MCF 10A (cell line): ENCODE data around the gene RAD51B. TPM values are rescaled to one million over a fixed set of nuclear protein-coding genes. Genes with fewer than 3 reads are reported as not detected.

Experiments
- BruUV-seq: library from RNA; stranded (reverse); fragments of 400-500 nt; replicated peaks from 2 replicates; lab custom pipeline; 2021; lab: Mats Ljungman, UMichigan
- CTCF ChIA-PET: fragments of 300-600 bp; sonication (Branson Sonifier 250); formaldehyde crosslinking; extraction: SDS; loops from one replicate; lab custom pipeline; 2021; ENCODE audit warnings: antibody characterized with exemption, inconsistent platforms; lab: Yijun Ruan, JAX
- POLR2A ChIA-PET: fragments of 300-600, 350-650 bp; sonication (Branson Sonifier 250); formaldehyde crosslinking; extraction: SDS; loops from one replicate; lab custom pipeline; 2020; ENCODE audit warnings: antibody characterized with exemption, inconsistent platforms; lab: Yijun Ruan, JAX
- DNase-seq: peaks from one replicate; pipeline ENCODE4 v3.0.0-alpha.2; 2018; ENCODE audit not compliant: unreplicated experiment
- H3K27ac Mint-ChIP-seq: one replicate; pipeline ENCODE4 v1.8.0; 2022; ENCODE audit warnings: mild to moderate bottlenecking, low read depth, mixed read lengths; ENCODE audit not compliant: unreplicated experiment
- H3K27me3 Mint-ChIP-seq: one replicate; pipeline ENCODE4 v1.8.0; 2022; ENCODE audit warnings: mixed read lengths; ENCODE audit not compliant: insufficient read depth, unreplicated experiment
- H3K36me3 Mint-ChIP-seq: one replicate; pipeline ENCODE4 v1.8.0; 2022; ENCODE audit warnings: mild to moderate bottlenecking, moderate library complexity, mixed read lengths; ENCODE audit not compliant: insufficient read depth, unreplicated experiment
- H3K4me1 Mint-ChIP-seq: one replicate; pipeline ENCODE4 v1.8.0; 2022; ENCODE audit warnings: mixed read lengths; ENCODE audit not compliant: insufficient read depth, unreplicated experiment
- H3K4me3 Mint-ChIP-seq: one replicate; pipeline ENCODE4 v1.8.0; 2022; ENCODE audit warnings: mild to moderate bottlenecking, moderate library complexity, mixed read lengths; ENCODE audit not compliant: unreplicated experiment
- H3K9me3 Mint-ChIP-seq: one replicate; pipeline ENCODE4 v1.8.0; 2022; ENCODE audit warnings: mixed read lengths; ENCODE audit not compliant: unreplicated experiment
- CTCF ChIP-seq: fragments of 200-600 bp; IDR thresholded peaks from one replicate; pipeline ENCODE4 v1.8.0; 2022; ENCODE audit warnings: antibody characterized with exemption, mild to moderate bottlenecking; ENCODE audit not compliant: unreplicated experiment
- intact Hi-C: fragments of 100-400 bp; cut with micrococcal nuclease; formaldehyde crosslinking; loops from 2 replicates; pipeline ENCODE4 v1.14.1; 2022
- total RNA-seq: library from RNA; stranded (reverse); gene quantifications from 2 replicates; pipeline ENCODE4 v1.2.3, GENCODE V29; 2022

The RAD51B gene
- total RNA-seq, 1 experiment from 2014 or later: 14.6 TPM

DNA sequence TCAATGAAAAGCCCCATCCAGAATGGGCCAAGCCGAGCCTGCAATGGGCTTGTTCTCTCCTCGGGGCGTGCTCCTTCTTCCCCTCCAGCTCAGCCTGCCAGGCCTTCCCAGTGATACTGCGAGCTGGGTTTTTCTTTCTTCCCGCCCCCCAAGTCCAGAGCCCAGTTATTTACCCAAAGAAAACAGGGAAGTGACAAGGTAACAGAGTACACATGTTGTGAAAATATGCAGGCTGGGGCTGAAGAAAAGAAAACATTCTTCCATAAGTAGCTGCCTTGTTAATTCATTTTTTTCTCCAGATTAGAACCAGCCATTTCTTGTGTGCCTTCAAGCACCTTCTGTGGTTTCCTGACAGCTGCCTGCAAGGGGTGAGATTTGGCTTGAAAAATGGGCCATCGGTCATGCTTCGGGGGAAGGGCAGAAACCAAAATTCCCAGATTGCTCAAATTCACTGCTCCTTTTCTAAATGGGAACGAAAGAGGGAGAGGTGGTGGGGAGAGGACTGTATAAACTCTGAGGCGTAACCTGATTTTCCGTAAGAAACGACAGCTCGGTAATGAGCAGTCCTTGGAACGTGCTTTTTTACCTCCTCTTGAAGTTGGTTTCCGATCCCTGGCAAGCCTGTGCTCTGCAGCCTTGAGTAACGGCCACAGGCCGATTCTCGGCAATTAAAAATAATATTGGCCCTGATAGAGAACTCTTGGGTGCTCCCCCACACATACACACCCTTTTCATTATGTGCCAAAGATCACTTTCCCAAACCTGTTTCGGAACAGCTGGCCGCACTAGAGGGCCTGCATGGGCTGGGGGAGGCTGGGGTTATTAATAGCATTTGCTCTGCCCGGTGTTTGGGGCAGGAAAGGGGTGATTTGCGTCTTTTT, 743.9 kb downstream of the RAD51B start:
- TSS peak; percentile 57 for BruUV-seq
- peaks cover 42% of the 10 kb centered on the region for H3K4me1 Mint-ChIP-seq
- H3K36me3 Mint-ChIP-seq: peaks cover 7% of the 10 kb centered on the region
- H3K27me3 Mint-ChIP-seq: no peaks in the 10 kb centered on the region
- H3K9me3 Mint-ChIP-seq: no peaks in the 10 kb centered on the region
- peak overlapping the region; percentile 38 for H3K4me3 Mint-ChIP-seq
- peak overlapping the region; percentile 77 for H3K27ac Mint-ChIP-seq
- CTCF ChIA-PET: no interaction called here
- intact Hi-C loops: no loop called here
- peak; percentile 63 for DNase-seq
- TF ChIP-seq CTCF: no peak
- POLR2A ChIA-PET: interaction anchor here (0.7 to 1.7 kb wide), 4 partner anchors 10 to 311 kb away, joined by 3 to 10 read pairs (median 3); no protein-coding TSS in a partner anchor

DNA sequence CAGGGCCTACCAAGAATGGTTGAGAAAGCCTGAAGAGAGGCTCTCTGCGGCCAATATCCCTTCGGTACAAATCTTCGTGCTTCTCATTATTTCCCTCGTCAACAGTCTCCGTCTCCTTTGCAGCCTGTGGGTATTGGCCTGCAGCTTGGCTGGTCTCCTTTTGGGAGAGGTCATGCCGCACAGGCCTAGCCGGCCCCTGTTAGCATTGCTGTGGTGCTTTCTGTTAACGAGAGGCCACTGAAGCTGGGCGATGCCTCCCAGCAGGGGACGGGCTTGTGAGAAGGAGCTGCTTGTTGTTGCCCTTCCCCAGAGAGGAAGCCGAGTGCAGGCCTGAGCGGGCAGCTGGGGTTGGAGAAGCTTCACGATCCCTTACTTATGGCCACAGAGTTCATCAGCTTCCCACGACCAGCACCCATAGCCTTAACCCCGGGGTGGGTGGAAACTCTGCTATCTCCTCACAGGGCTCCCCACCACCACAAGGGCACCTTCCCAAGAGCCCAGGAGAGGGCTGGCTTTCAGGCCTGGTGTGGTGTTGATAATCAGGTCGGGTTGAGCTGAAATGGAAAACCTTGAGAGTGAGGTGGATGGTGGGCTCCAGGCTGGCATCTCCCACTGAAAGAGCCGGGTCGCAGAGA, 744.7 kb downstream of the RAD51B start:
- H3K27me3 Mint-ChIP-seq: no peaks in the 10 kb centered on the region
- peaks cover 7% of the 10 kb centered on the region for H3K36me3 Mint-ChIP-seq
- TF ChIP-seq CTCF: no peak
- ChIA-PET POLR2A (interaction anchor here (0.8 to 2.9 kb wide), 6 partner anchors 9 to 118 kb away, joined by 3 to 11 read pairs (median 4); no protein-coding TSS in a partner anchor), CTCF (interaction anchor here (0.6 kb wide), 2 partner anchors 225 to 284 kb away, joined by 3 read pairs; no protein-coding TSS in a partner anchor)
- peak overlapping the region; percentile 77 for H3K27ac Mint-ChIP-seq
- BruUV-seq: no TSS peak
- H3K4me3 Mint-ChIP-seq: no peak overlapping the region
- H3K9me3 Mint-ChIP-seq: no peaks in the 10 kb centered on the region
- intact Hi-C loops: no loop called here
- DNase-seq: no peak
- peaks cover 42% of the 10 kb centered on the region for H3K4me1 Mint-ChIP-seq

- no TSS peak for BruUV-seq
- Mint-ChIP-seq H3K4me1 (peaks cover 42% of the 10 kb centered on the region), H3K36me3 (peaks cover 7% of the 10 kb centered on the region), H3K27me3 (no peaks in the 10 kb centered on the region), H3K9me3 (no peaks in the 10 kb centered on the region), H3K27ac (peak overlapping the region; percentile 77), H3K4me3 (peak overlapping the region; percentile 29)
- POLR2A ChIA-PET: interaction anchor here (0.9 to 2.9 kb wide), 7 partner anchors 8 to 120 kb away, joined by 3 to 11 read pairs (median 5); no protein-coding TSS in a partner anchor
- intact Hi-C loops: no loop called here
- no peak for DNase-seq
- CTCF ChIA-PET: interaction anchor here (0.6 to 0.9 kb wide), 3 partner anchors 176 to 284 kb away, joined by 3 read pairs; no protein-coding TSS in a partner anchor
- TF ChIP-seq CTCF: no peak
Observed at GRCh38 chr14:68564826-68565759, 745.5 kb downstream of the RAD51B start.
